H1 (cell line): ENCODE measurements around the gene GMPR. TPM values are rescaled to one million over a fixed set of nuclear protein-coding genes. Genes with fewer than 3 reads are reported as not detected.

Experiments used
- CHD1 ChIP-seq: IDR thresholded peaks from 2 replicates; pipeline ENCODE4 v1.6.1; 2012; ENCODE audit warnings: low read depth, low read length, improper control_type of control experiment
- GABPA ChIP-seq: IDR thresholded peaks from 2 replicates; pipeline ENCODE4 v1.6.1; 2011; ENCODE audit warnings: mild to moderate bottlenecking, low read length, moderate library complexity, borderline replicate concordance; ENCODE audit not compliant: insufficient read depth
- MAFK ChIP-seq: IDR thresholded peaks from 2 replicates; pipeline ENCODE4 v1.6.1; 2012; ENCODE audit warnings: low read depth, mild to moderate bottlenecking, improper control_type of control experiment, low read length
- SIRT6 ChIP-seq: IDR thresholded peaks from one replicate; pipeline ENCODE4 v1.7.1; 2012; ENCODE audit warnings: low read length, inconsistent platforms
- TAF7 ChIP-seq: optimal IDR thresholded peaks from 2 replicates; pipeline ENCODE3; 2011; ENCODE audit warnings: low read depth, mild to moderate bottlenecking, inconsistent platforms, low read length, moderate library complexity, borderline replicate concordance
- USF2 ChIP-seq: IDR thresholded peaks from 2 replicates; pipeline ENCODE4 v1.6.1; 2011; ENCODE audit warnings: low read length, improper control_type of control experiment
- polyA plus RNA-seq, 7 experiments: library from polyadenylated mRNA; depleted of rRNA in 3 of 7; stranded (reverse) in 5 of 7; unstranded in 2 of 7; fragments of >200 nt in 5 of 7; fragments of 200-250 nt in 2 of 7; gene quantifications; 1 replicate in 5 of 7; 2 replicates in 1 of 7; 4 replicates in 1 of 7; pipeline versions ENCODE4 v1.2.1 to v1.2.3, GENCODE V29; 2011 to 2013; ENCODE audit warnings: missing spikeins in 2 of 7, mixed read lengths in 2 of 7
- total RNA-seq: library from RNA; stranded (reverse); fragmentation: NEBNext Ultra II Directional; extraction: Animal tissue kit (Norgen Biotek cat#: 25700); gene quantifications from 2 replicates; pipeline ENCODE4 v1.2.1, GENCODE V29; 2021

The GMPR gene
- total and polyA plus RNA-seq, 2 of the 8 experiments (the other 6 are each of a cell fraction or from before 2014, with no cell fraction given): 0.99 to 1.2 TPM

- TF ChIP-seq USF2: no peak
- TF ChIP-seq SIRT6: no peak
- no peak for TF ChIP-seq MAFK
- TF ChIP-seq GABPA: no peak
- no peak for TF ChIP-seq TAF7
- TF ChIP-seq CHD1: no peak
- TF ChIP-seq, all 59 proteins: peak for 0
Observed at GRCh38 chr6:16327777-16328325, 89.5 kb downstream of the GMPR start (continued).
